ENCODE measurements around the gene CD44. TPM values are rescaled to one million over a fixed set of nuclear protein-coding genes. Genes with fewer than 3 reads are reported as not detected.

The CD44 gene
- polyA plus RNA-seq, 2 of the 4 experiments (the other 2 are of a cell fraction) = 309 to 585 TPM

DNA sequence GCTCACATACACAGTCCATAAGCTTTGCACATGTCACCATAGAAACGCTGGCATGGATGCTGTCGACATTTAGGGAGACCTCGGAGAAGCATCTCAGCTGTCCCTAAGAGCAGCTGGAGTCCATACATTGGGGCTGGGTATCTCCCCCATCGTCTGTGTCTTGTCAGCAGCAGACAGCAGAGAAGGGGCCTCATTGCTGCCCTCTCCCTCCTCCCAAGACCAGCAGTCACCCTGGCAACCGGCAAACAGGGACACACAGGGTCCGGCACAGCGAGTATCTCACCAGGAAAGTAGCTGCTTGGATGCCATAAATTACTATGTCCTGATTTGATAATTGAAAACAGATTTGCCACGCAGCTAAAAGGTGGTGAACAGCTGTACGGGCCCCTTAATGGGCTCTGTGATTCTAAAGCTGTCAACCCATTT is 84.4 kb downstream of the CD44 start (continued):
- TF ChIP-seq, protein P1, sequence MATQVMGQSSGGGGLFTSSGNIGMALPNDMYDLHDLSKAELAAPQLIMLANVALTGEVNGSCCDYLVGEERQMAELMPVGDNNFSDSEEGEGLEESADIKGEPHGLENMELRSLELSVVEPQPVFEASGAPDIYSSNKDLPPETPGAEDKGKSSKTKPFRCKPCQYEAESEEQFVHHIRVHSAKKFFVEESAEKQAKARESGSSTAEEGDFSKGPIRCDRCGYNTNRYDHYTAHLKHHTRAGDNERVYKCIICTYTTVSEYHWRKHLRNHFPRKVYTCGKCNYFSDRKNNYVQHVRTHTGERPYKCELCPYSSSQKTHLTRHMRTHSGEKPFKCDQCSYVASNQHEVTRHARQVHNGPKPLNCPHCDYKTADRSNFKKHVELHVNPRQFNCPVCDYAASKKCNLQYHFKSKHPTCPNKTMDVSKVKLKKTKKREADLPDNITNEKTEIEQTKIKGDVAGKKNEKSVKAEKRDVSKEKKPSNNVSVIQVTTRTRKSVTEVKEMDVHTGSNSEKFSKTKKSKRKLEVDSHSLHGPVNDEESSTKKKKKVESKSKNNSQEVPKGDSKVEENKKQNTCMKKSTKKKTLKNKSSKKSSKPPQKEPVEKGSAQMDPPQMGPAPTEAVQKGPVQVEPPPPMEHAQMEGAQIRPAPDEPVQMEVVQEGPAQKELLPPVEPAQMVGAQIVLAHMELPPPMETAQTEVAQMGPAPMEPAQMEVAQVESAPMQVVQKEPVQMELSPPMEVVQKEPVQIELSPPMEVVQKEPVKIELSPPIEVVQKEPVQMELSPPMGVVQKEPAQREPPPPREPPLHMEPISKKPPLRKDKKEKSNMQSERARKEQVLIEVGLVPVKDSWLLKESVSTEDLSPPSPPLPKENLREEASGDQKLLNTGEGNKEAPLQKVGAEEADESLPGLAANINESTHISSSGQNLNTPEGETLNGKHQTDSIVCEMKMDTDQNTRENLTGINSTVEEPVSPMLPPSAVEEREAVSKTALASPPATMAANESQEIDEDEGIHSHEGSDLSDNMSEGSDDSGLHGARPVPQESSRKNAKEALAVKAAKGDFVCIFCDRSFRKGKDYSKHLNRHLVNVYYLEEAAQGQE (IDR thresholded peaks at IDR 0.05) = no peak
- no peak for TF ChIP-seq NR3C1 (IDR thresholded peaks at IDR 0.05)
- no peak for TF ChIP-seq FOSL2 (IDR thresholded peaks at IDR 0.05)
- TF ChIP-seq FOSL2 (CRISPR knock-in tag; IDR thresholded peaks at IDR 0.05) = no peak
- no peak for TF ChIP-seq JUNB (IDR thresholded peaks at IDR 0.05)
- no peak for TF ChIP-seq ZFP36 (IDR thresholded peaks at IDR 0.05; ENCODE audit: borderline replicate concordance, partially characterized antibody)
- TF ChIP-seq FOXS1 (CRISPR knock-in tag; IDR thresholded peaks at IDR 0.05) = no peak
- no peak for TF ChIP-seq EP300 (IDR thresholded peaks at IDR 0.05)
- TF ChIP-seq KDM1A (IDR thresholded peaks at IDR 0.05; ENCODE audit: low read depth) = no peak

DNA sequence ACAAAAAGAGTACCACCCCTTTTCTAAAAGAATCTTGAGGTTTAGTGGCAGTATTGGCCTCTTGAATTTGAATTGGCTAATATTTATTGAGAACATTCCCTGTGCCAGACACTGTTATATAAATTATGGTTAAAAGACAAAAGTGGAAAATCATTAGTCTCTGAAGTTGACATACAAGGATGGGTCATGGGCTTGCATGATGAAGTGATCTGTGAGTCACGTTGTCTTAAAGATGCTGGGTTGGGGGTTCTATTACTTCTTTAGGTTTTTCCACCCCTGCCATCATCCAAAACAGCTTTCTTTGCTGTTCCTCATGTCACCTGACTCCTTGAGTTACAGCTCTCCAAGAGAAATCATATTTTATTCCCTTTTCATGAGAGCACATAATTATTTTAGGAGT is 85.0 kb downstream of the CD44 start:
- H3K4me3 ChIP-seq = no peak overlapping the region
- ATAC-seq = no peak
- no peaks in the 10 kb centered on the region for H3K4me1 ChIP-seq
- no peak overlapping the region for H3K4me2 ChIP-seq
- ChIA-PET POLR2A (no interaction called here), CTCF (interaction anchor here (0.7 to 1.6 kb wide), 3 partner anchors 15 to 168 kb away, joined by 3 to 6 read pairs (median 3); no protein-coding TSS in a partner anchor)
- no peak for FAIRE-seq
- WGBS (ENCODE audit: missing lambda C conversion rate) = 88% methylated on average over 1 of the region's 1 CpG
- H3K9me3 ChIP-seq = no peaks in the 10 kb centered on the region
- TF ChIP-seq, protein P2, sequence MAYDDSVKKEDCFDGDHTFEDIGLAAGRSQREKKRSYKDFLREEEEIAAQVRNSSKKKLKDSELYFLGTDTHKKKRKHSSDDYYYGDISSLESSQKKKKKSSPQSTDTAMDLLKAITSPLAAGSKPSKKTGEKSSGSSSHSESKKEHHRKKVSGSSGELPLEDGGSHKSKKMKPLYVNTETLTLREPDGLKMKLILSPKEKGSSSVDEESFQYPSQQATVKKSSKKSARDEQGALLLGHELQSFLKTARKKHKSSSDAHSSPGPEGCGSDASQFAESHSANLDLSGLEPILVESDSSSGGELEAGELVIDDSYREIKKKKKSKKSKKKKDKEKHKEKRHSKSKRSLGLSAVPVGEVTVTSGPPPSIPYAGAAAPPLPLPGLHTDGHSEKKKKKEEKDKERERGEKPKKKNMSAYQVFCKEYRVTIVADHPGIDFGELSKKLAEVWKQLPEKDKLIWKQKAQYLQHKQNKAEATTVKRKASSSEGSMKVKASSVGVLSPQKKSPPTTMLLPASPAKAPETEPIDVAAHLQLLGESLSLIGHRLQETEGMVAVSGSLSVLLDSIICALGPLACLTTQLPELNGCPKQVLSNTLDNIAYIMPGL (CRISPR knock-in tag; IDR thresholded peaks at IDR 0.05; ENCODE audit: borderline replicate concordance) = no peak
- no peak for TF ChIP-seq HOXB13 (CRISPR knock-in tag; IDR thresholded peaks at IDR 0.05; ENCODE audit: low read depth)
- no peak for TF ChIP-seq MAFK (IDR thresholded peaks at IDR 0.05; ENCODE audit: partially characterized antibody)
- no peak for TF ChIP-seq ATOH8 (CRISPR knock-in tag; IDR thresholded peaks at IDR 0.05; ENCODE audit: low read depth)
- TF ChIP-seq KDM5A (IDR thresholded peaks at IDR 0.05) = no peak
- TF ChIP-seq HEYL (CRISPR knock-in tag; IDR thresholded peaks at IDR 0.05) = no peak
- no peak for TF ChIP-seq GATA3 (IDR thresholded peaks at IDR 0.05; ENCODE audit: borderline replicate concordance)
- TF ChIP-seq, protein P3, sequence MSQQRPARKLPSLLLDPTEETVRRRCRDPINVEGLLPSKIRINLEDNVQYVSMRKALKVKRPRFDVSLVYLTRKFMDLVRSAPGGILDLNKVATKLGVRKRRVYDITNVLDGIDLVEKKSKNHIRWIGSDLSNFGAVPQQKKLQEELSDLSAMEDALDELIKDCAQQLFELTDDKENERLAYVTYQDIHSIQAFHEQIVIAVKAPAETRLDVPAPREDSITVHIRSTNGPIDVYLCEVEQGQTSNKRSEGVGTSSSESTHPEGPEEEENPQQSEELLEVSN (IDR thresholded peaks at IDR 0.05; ENCODE audit: borderline replicate concordance, low read depth) = no peak
- TF ChIP-seq USF2 (IDR thresholded peaks at IDR 0.05) = no peak
- no peak for TF ChIP-seq EP300 (IDR thresholded peaks at IDR 0.05)
- no peak for TF ChIP-seq FOSB (CRISPR knock-in tag; IDR thresholded peaks at IDR 0.05)
- TF ChIP-seq POLR2AphosphoS2 (conservative IDR thresholded peaks at IDR 0.05; ENCODE audit: low read length) = no peak
- no peak for TF ChIP-seq SREBF2 (IDR thresholded peaks at IDR 0.05)
- no peak for TF ChIP-seq FOXS1 (CRISPR knock-in tag; IDR thresholded peaks at IDR 0.05)
- TF ChIP-seq, protein P4, sequence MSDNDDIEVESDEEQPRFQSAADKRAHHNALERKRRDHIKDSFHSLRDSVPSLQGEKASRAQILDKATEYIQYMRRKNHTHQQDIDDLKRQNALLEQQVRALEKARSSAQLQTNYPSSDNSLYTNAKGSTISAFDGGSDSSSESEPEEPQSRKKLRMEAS (IDR thresholded peaks at IDR 0.05) = no peak
- TF ChIP-seq MAZ (IDR thresholded peaks at IDR 0.05; ENCODE audit: borderline replicate concordance, low read depth, low read length) = no peak
- no peak for DNase-seq (ENCODE audit: low read depth in 1 of 2, low spot score in 1 of 2)
- no peak overlapping the region for H3K27ac ChIP-seq

All from A549 (cell line).